ENCODE results near the gene ARHGAP18. TPM values are rescaled to one million over a fixed set of nuclear protein-coding genes. Genes with fewer than 3 reads are reported as not detected.

The ARHGAP18 gene
- total RNA-seq = 15.4 and 15.6 TPM in 2 replicates

GRCh38 chr6:129709769-129710449 lies at the start of gene ARHGAP18:
ARHGAP18 (minus strand) TSS chr6:129710177; CDS start chr6:129710136, 41 bp downstream.

Other genes starting within 250 kb of the ARHGAP18 start
- not detected in 2 replicates for gene TMEM244, start 151.1 kb upstream of the ARHGAP18 start, total RNA-seq